ENCODE results near the gene LRIG3.
A peak's percentile ranks its signal among the peaks of the same experiment; 100 is the strongest.
"Not testable (repeated sequence)": the region's sequence is repeated elsewhere in the genome, so short reads cannot be mapped to it uniquely, and the experiment has no call there.

LRIG3 gene

DNA sequence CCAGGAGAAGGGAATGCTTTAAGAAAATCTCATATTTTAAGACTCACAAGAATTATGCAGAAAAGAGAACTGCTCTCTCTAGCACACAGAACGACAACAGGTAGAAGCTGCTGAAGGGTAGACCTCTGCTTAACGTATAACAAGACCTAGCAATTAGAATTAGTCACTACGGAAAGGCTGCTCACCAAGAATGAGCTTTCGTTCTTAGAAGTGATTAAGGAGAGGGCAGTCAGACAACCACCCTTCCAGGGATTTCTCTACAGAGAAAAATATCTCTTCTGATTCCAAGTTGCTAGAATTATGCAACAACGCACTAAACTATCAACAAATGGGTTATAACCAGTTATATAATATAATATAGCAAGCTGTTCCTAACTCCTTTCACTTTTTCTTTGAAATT is 18.6 kb downstream of the LRIG3 start:
- no peak for DNase-seq

DNA sequence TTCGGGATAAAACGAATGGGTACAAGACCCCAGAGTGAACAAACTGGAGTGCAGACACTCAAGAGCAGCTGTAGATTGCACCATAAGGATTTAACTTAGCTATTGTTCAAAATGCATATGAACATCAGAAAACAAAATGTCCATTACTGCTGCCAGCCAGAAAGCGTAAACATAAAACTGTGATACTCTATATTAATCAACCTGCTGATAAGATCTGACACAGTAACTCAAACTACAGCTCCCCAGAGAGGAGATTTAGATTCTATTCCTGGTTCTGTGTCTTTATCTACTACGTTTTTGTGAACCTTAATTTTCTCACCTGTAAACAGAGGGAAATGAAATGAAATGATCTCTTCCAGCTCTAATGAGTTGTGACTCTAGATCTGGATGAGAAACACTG is 22.3 kb downstream of the LRIG3 start:
- no peak for DNase-seq

DNA sequence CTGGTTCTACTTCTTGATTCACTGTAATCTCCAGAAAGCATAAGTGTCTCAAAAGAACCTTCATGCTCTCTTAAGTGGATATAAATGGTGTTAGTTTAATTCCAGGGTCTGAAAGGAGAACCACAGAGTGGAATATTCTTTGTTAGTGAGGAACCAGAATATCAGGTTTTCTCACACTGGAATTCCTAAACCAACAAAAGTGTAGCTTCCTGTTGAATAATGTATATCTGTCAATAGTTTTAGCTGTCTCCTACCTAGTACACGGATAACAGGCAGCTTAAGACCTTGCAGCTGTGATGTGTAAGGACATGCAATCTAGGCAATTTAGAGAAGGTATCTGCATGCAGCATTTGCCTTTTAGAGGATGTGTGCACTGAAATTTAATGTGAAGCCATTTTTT is 24.0 kb downstream of the LRIG3 start:
- no peak for DNase-seq

DNA sequence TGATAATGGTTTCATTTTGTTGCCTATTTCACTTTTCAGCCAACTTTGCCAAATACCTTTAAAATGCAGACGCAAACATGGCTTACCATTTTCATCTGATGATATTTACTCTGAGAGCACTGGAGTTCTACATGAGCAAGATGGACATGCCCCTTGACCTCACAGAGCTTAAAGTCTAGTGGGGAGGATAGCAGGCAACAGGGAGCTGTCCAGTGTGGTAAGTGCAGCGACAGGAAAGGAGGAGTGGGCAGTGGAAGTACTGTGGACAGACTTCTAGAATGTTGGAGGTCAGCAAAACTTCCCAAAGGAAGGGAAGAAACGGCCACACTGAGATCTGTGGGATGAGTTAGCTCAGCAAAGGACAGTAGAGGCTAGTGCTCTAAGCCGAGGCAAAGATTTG is 25.3 kb downstream of the LRIG3 start:
- DNase-seq = no peak

DNA sequence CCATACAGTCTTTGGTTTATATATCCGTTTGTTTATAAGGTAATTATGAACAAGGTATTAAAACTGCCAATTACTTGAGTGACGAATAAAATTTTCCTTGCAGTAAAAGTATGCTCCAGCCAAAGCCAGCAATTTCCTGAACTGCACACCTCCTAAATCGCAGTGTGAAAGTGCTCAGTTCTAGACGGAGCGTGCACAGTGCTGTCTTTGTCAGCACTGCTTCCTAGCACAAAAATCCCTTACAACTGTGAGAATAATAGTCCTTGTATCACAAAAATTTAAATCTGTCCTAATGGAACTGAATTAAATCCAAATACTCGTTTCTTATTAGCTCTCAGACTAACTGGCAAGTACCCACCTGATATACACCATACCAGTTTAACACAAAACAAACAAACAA is 26.3 kb downstream of the LRIG3 start:
- DNase-seq = no peak

DNA sequence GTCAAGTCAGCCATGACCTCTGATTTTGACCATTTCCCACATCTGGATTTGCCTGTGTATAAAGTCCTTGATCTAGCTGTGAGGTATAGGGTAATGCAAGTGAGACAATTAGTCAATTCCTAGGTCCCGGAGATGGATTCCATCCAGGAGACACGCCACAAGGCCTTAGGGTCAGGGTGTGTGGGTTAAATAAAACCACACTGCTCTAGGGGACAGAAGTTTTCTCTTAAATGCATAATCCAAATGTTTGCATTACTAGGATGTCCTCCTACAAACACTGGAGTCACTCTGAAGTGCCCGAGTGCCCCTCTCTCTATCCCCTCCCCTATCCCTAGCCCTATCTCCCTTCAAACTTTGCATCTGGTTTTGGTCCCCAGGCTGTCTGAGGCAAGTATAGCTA is 26.8 kb downstream of the LRIG3 start:
- no peak for DNase-seq

DNA sequence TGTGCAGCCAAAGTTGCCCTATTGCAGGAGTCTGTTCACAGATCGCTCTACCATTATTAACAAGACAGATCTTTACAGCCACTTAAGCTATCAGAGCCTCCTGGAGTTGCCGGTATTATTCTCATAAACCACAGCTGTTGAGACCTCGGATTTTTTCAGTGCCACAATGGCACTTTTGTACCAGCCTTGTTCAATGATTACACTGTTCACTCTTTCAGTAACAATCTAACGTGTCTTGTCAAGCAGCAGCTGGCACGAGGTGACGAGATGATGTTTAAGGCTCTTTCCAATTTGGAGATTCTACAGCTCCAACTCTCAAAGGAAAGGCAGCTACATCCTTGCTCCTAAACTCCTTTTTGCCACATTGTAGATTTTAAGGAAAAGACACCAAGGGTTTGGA is 30.7 kb downstream of the LRIG3 start:
- no peak for DNase-seq

DNA sequence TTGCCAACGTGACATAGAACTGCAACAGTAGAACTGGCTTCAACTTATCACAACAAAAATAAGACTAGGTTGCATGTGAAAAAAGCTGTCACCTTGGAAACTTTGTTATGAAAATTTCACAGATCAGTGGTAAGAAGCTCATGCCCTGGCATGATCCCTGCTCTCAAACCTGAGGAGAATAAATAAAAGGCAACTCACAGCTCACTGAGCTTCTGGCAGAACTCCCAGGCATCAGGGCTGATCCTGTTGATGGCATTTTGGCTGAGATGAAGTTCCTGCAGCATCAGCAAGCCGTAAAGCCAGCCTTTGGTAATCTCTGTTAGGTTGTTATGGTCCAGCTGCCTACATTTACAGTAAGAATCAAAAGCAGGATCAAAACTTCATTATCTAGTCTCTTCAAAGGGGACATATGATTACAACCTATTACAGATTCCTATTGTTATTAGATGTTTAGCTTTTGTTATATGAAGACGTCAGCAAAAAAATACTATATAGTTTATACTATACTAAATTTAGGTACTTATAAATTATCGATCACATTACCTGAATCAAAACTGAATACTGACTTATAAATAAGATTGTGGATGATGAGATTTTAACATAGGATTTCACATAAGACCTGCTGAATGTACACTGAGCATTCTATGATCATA is 32.0 kb downstream of the LRIG3 start:
- no peak for DNase-seq

DNA sequence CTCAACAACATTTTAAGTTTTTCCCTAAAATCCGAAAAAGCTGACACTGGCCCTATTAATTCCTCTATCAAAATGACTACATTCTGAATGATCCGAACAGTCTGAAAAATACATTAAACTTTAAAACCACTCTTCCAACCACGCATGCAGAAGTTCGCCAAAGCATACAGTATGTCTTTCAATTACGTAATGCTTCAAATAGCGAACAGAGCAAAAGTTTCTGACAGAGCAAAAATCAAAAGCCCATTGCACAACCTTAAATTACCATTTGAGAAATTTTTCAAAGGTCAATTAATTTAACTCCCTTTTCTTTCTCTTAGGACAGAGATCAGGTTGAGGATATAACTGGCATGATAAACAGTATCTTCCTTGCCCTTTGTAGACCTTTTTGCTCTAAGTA is 33.2 kb downstream of the LRIG3 start:
- peak; percentile 5 for DNase-seq

DNA sequence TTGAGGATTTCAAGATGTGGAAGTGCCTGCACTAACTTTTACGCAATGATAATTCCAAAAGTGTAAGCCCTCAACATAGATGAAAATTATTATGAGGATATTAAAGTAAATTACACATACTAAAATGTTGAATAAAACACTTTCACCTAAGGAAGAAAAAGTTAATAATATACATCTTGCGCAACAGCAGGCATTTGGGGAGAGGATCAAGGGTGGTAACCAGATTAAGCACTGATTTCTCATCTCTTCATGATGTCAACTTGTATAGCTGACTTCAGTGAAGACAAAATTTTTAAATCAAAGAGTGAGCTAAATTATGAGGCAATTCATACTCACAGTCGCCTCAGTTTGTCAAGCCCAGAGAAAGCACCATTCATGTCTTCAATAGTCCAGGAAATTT is 33.8 kb downstream of the LRIG3 start:
- DNase-seq = no peak

DNA sequence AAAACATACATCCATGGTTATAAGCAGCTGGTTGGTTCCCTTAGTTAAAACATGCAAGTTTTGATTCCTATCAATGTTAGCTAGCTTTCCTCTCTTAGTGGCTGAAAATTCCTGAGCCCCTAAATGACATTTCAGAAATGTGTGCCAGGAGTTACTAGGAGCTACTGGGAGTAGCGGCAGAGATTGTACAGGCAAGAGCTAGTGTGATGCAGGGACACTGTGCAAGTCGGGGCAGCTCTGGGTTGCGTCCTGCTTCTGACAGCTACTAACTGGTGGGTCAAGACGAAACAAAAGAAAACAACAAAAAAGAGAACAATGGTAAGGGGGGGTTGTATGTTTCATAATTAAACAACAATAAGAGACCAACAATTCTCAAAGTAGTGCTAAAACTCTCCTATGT is 35.4 kb downstream of the LRIG3 start:
- DNase-seq = no peak

DNA sequence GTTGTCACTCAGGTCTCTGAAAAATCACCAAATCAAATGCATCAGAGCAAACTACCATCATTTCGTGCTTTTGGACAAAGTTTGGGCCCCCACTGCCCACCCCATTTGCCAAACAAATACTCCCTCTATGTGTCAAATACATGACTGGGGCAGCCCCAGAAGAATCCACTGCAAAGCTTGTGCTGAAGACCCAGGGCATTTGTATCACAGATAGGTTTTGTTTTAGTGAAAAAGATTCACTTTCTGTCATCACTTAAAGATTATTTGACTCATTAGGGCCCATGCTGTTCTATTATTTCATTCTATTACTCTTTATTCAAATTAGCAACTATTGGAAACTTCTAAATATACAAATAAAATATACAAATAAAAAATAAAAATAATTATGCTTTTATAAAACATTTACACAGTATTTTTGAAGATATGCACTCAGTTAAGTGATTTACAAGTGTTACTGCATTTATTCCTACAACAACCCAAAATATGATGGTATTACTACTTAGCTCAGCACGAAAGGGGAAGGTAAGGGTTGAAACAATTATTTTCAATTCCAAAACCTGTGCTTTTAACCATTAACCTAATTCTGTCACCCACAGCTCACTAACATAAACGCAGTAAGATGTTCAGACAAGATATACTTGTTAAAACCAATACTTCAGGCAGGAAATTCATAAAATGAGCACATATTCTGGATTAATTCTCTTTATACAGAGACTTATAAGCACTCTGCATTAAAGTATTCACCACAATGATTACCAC is 36.5 kb downstream of the LRIG3 start:
- no peak for DNase-seq

DNA sequence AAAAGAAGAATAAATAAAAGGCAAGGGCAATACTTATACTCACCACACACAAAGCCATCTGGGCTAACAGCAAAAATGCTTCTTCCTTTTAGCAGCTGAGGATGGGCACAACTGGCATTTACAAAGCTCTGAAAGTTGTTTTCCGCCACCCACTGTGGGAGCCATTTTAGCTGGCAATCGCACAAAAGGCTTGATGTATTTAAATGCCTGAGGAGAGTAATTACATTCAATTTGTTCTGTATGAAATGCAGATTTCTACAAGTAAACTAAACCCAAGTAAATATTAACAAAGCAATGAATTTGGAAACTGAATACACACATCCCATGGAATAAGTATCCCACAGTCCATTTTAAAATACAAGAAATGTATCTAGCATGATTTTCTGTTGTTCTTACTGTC is 37.5 kb downstream of the LRIG3 start:
- no peak for DNase-seq

DNA sequence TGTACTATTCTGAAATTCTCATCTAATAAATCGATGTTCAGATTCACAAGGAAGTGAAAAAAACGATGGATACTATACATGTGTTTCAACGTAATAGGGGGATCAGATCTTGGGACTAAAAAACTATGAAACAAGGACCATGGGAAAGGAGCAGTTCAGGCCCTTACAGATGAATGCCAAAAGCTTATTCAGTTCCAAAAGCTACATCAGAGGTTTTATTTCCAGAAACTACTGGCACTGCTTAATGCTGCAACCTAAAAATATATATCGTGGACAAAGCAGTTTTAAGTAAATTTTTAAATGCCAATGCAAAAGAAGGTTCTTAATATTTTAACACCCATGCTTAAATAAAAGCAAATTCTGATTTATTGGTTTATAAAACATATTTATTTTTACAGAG is 38.5 kb downstream of the LRIG3 start:
- no peak for DNase-seq

DNA sequence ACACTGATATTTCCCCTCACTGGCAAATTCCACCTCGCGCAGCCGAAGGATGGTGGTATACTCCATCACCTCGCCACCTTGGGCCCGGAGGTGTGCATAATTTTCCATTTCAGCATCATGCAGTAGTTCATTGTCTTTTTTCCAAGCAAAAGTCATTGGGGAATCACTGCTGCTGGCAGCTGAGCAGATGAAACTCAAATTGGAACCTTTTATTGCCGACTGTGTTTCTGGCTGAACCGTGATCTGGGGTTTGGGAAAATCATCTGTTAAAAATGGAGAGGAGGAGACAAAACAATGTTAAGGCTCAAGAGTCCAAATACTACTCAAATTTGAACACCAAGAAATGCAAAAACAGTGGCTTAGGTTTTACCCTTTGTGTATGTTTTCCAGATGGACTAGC is 39.7 kb downstream of the LRIG3 start:
- DNase-seq = no peak

DNA sequence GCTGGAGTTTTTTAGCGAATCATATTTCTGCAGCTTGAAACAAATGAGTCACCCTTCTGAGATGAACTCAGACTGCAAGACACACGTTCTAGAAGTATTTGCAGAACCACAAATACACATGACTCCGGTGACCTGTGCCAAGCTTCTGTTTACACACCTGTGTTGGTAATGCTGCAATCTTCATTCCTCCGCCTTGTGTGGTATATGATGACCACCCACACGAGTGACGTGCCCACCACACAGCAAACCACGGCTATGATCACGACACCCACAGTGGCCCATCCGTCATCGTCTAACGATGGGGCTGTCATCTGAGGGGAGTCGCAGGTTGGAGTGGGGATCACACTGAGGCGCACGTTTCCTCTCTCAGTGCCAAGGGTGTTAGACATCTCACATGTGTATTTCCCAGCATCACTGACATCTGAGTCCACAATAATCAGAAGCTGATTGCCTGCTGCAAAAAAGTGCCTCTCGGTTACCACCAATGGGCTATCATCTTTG is 43.0 kb downstream of the LRIG3 start:
- no peak for DNase-seq

DNA sequence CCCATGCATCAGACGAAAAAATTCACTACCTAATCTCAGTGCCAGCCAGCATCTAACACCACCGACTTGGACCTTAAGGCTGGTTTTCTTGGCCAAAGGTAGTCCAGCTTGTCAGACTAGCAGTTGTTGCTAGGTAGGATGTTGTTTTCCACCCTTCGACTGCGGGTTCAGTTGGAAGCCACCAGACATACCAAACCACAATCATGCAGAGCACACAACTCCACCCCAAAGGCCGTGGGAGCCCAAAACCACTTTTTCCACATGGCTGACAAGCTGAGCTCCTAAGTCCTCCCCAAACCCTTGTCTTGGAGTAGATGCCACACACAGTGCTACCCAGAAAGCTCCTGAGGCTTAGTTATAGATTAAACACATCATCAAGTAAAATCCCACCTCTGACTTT is 46.8 kb downstream of the LRIG3 start:
- DNase-seq = no peak

DNA sequence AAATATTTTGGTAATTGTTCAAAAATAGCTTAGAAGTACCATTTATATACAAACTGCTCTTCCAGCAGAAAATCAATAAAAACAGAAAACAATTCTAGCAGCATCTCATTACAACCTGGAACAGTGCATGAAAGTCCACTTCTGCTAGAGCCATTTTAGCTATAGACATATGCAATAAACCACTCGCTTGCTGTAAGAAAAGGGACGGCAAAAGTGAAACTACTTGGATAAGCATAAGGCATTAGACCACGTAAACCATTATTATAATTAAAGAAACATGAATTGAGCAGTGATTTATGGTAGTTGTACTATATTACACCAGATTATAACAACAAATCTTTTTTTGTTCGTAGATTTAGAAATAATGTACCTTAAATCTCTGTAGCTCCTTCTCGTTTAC is 48.7 kb downstream of the LRIG3 start:
- no peak for DNase-seq

DNA sequence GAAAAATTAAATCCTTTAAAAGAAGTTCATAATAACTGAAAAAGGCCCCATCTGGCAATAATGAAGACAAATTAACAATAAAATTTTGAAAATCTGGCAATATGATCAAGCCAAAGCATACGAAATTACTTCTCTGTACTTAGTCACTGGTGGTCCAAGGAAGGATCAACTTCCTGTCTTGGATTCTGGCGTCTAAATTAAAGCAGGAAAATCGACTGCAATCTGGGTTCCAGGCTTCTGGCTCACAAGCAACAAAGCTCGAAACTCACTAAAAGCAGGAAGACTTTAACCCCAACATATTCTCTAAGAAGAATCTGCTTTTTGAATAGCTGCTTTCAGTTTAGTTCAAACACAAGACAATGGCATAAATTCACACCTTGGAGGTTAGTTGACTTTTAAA is 49.7 kb downstream of the LRIG3 start:
- DNase-seq = no peak

DNA sequence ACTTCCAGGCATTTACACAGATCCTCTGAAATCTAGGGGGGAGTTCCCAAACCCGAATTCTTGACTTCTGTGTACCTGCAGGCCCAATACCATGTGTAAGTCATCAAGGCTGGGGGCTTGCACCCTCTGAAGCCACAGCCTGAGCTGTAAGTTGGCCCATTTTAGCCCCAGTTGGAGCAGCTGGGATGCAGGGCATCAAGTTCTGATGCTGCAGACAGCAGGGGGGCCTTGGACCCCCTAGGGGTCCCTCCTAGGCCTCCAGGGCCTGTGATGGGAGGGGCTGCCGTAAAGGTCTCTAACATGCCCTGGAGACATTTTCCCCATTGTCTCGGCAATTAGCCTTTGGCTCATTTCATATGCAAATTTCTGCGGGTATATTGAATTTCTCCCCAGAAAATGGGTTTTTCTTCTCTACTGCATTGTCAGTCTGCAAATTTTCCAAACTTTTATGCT is 59.5 kb downstream of the LRIG3 start:
- DNase-seq = no peak

DNA sequence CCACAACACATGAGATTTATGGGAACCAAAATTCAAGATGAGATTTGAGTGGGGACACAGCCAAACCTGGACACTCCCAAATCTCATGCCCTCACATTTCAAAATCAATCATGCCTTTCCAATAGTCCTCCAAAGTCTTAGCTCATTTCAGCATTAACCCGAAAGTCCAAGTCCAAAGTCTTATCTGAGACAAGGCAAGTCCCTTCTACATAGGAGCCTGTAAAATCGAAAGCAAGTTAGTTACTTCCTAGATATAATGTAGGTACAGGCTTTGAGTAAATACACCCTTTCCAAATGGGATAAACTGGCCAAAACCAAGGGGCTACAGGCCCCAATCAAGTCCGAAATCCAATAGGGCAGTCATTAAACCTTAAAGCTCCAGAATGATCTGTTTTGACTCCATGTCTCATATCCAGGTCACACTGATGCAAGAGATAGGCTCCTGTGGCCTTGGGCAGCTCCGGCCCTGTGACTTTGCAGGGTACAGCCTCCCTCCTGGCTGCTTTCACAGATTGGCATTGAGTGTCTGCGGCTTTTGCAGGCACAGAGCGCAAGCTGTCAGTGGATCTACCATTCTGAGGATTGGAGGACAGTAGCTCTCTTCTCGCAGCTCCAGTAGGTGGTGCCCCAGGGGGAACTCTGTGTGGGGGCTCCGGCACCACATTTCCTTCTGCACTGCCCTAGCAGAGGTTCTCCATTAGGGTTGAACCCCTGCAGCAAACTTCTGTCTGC is 60.1 kb downstream of the LRIG3 start:
- DNase-seq = no peak

DNA sequence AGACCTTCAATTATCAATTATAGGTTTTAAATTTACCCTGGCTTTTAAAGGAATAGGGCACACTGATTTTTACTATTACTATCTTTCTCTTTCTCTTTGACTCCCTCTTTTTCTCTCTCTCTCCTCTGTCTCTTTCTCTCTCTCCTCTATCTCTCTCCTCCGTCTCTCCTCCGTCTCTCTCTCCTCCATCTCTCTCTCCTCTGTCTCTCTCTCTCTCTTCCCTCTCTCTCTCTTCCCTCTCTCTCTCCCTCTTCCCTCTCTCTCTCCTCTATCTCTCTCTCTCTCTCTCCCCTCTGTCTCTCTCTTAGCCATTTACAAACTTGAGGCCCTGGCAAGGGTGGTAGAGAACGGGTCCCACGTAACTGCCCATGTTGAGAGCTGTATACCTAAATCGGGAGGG is 62.3 kb downstream of the LRIG3 start:
- DNase-seq = no peak

DNA sequence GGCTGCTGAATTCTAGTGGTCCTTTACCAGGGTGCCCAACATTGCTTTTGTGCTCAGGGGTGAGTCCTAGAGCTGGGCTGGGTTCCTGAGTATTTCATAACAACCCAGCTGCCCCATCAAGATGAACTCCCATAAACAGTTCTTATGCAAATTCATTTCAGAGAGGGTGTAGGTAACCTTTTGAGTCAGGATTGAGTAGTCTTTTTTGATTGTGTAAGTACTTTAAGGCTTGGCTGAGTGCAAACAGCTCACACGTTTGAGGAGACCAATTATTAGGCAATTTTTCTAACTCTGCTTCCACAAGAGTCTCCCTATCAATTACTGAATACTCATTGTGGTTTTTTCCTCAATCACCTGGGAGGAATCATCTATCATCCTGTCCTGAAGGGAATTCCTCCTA is 63.1 kb downstream of the LRIG3 start:
- DNase-seq = not testable (repeated sequence)

DNA sequence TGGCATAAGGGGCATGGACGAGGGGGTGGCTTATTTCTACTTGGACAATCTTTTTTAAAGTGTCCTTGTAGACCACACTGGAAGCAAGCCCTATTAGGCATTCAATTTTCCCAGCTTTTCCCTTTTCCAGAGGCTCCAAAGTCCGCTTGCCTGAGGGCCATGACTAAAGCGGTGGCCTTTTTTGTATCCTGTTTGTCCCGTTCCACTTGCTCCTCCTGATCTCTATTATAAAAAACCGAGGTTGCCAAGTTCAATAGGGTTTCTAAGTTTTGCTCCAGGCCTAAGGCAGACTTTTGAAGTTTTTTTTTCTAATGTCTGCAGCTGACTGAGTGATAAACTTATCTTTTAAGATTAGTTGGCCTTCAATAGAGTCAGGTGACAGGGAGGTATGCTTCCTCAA is 64.7 kb downstream of the LRIG3 start:
- DNase-seq = not testable (repeated sequence)

Data from hematopoietic multipotent progenitor cell treated with erythropoietin and hydrocortisone succinate and interleukin-3 and kit ligand, for 4 days (in vitro differentiated cells).